HL-60/S4 treated with retinoic acid at 250 ng/mL for 4 days and 3 days (cell line): ENCODE data around the gene PTEN.
"Not testable (repeated sequence)": the region's sequence is repeated elsewhere in the genome, so short reads cannot be mapped to it uniquely, and the experiment has no call there.

Source experiments
- in situ Hi-C: fragments of 300-500 bp; cut with MboI; formaldehyde crosslinking; loops from 2 replicates; pipeline ENCODE4 v1.7.0; 2022; ENCODE audit warnings: low sequenced_read_pairs

PTEN gene

GRCh38 chr10:87867453-87867852 lies 4.0 kb downstream of the PTEN start:
- in situ Hi-C loops: loop anchor here (10.0 to 25.0 kb wide), 2 partner anchors 517 to 670 kb away; no protein-coding TSS in a partner anchor

DNA sequence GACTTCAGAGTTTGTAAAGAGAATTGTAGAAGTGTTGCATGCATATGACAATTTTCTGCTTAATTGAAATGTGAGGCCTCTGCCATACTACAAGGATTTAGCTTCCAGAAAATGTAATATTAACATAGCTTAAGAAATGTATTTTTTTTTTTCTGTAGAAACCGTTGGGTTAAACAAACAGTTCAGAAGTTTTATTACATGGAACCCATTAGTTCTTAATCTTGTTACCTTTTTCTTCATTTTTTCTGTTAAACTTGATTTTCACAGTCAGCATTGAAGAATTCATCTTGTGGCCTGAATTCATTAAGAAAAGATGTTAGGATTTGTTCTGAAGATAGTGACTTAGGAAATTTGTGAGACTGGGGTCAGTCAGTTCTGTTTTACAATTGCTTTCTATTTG lies 4.9 kb downstream of the PTEN start:
- in situ Hi-C loops: loop anchor here (10.0 to 25.0 kb wide), 2 partner anchors 517 to 669 kb away; no protein-coding TSS in a partner anchor

DNA sequence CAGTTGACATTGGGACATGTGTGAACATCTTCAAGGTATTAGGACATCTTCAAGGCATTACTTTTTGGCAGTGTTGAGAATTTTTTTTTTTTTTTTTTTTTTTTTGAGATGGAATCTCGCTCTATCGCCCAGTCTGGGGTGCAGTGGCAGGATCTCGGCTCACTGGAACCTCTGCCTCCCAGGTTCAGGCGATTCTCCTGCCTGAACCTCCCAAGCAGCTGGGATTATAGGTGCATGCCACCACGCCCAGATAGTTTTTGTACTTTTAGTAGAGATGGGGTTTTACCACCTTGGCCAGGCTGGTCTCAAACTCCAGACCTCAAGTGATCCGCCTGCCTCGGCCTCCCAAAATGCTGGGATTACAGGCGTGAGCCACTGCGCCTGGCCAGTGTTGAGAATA lies 5.7 kb downstream of the PTEN start:
- in situ Hi-C loops: loop anchor here (10.0 to 25.0 kb wide), 2 partner anchors 516 to 668 kb away; no protein-coding TSS in a partner anchor

DNA sequence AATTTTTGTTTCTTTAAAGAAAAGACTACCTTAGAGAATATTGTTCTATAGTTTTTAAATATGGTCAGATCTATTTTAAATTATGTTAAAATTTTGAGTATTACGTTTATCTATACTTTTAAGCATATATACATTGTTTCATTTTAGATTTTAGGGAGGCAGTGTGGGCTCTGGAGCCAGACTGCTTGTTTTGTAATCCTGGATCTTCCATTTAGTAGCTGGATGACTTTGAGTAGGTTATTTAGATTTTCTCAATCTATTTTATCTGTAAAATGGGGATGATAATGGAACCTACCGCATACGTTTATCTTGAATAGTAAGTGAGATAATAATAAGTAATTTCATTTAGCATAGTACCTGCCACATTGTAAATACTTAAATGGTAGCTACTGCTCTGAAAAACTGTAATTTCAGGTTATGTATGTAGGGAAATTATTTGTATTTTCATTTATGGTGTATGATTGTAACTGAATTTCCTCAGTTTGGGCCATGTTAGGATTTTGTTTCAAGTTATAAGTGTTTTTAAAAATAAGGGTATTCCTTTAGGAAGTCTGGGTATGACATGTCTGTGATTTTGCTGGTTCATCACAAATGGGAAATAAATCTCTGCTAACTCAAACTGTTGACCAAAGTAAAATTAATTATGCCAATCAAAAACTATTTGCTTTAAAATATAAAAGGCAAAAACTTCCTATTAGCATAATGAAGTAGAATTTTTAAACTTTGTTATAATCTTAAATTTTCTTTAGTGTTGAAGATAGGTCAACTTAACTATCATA lies 6.5 kb downstream of the PTEN start:
- in situ Hi-C loops: loop anchor here (10.0 to 25.0 kb wide), 2 partner anchors 515 to 667 kb away; no protein-coding TSS in a partner anchor

GRCh38 chr10:87872828-87873227 lies 9.4 kb downstream of the PTEN start:
- in situ Hi-C loops: loop anchor here (25.0 kb wide), 1 partner anchor 664 kb away; no protein-coding TSS in a partner anchor

- in situ Hi-C loops: loop anchor here (25.0 kb wide), 1 partner anchor 664 kb away; no protein-coding TSS in a partner anchor
These were observed 10.2 kb downstream of the PTEN start for GRCh38 chr10:87873656-87874055.

GRCh38 chr10:87875929-87876571 lies 12.6 kb downstream of the PTEN start:
- in situ Hi-C loops: no loop called here

DNA sequence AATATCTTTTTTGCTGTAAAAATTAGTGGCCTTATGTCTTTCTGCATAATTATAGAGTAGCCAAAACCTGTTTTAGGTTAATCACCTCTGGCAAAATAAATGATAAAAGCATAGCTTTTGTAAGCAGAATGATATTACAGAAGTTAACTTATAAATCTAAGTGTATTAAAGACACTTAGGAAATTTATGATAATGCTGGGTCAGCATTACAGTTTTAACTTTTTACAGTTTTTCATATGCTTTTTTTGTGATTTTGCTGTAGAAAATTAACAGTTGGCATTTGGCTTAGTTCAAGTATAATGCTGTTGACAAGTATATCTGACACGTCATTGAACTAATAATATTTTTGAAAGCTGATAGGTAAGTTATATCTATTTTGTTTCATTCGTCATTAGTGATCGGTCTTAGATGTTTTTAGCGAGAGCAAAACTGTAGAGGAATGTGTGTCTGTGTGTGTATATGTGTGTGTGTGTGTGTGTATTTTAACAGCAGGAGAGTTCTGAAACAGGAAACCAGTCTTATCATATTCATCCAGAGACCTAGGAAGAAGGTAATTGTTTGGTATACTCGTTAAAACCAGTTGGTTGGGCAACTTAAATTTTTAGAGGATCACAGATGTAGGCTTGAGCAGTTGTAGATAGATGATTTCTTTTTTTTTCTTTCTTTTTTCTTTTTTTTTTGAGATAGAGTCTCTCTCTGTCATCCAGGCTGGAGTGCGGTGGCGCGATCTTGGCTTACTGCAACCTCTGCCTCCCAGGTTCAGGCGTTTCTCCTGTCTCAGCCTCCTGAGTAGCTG lies 15.4 kb downstream of the PTEN start:
- in situ Hi-C loops: no loop called here

GRCh38 chr10:87880336-87880735 lies 16.9 kb downstream of the PTEN start:
- in situ Hi-C loops: no loop called here

- in situ Hi-C loops: not testable (repeated sequence)
These were observed 18.1 kb downstream of the PTEN start for GRCh38 chr10:87881373-87882059.

- in situ Hi-C loops: no loop called here
These were observed 19.3 kb downstream of the PTEN start for GRCh38 chr10:87882555-87883294.

DNA sequence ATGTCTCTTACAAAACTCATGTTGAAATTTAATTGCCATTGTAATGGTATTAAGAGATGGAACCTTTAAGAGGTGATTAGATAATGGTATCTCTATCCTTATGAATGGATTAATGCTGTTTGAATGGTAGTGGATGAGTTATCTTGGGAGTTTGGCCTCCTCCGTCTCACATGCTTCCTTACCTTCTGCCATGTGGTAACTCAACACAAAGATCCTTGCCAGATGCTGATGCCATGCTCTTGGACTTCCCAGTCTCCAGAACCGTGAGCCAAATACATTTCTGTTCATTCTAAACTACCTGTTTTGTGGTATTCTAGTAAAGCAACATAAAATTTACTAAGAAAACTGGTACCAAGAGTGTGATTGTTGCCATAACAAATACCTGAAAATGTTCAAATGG lies 23.2 kb downstream of the PTEN start:
- in situ Hi-C loops: no loop called here

DNA sequence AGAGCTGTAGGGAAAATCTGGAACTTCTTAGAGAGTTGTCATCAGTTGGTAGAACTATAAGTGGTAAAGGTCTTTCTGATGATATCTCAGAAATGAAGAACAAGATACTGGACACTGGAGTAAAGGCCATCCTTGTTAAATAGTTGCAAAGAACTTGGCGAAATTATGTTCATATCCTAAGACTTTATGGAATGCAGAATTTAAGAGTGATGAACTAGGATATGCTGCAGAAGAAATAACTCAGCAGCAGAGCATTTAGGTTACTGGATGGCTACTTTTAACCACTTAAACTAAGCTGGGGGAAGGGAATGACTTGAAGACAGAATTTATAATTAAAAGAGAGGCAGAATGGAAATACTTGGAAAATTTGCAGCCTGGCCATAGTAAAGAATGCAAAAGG lies 23.7 kb downstream of the PTEN start:
- in situ Hi-C loops: no loop called here

DNA sequence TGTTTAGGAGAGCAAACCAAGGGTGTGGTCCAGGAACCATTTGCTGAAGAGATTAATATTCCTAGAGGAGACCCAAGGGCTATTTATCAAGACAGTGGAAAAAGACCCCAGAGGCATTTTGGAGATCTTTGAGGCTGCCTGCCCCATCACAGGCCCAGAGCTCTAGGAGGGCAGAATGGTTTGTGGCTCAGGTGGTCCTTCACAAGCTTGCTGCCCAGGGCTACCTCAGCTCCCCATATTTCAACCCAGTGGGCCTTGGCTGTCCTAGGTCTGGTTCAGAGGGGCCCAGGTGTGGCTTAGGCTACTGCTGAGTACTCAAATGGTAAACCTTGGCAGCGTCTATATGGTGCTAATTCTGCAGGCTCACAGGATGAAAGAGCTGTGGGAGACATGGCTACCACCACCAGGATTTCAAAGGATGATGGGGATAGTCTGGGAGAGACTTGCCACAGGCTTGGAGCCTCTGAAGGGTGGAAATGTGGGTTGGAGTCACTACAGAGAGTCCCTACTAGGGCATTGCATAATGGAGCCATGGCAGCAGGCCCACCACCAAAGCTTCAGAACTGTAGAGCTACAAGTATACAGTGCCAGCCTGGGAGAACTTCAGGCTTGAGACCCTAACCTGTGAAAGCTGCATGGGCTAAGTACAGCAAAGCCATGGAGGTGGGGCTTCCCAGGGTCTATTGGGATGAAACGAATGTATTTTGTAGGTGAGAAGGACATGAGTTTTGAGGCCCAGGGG lies 24.3 kb downstream of the PTEN start:
- in situ Hi-C loops: no loop called here

DNA sequence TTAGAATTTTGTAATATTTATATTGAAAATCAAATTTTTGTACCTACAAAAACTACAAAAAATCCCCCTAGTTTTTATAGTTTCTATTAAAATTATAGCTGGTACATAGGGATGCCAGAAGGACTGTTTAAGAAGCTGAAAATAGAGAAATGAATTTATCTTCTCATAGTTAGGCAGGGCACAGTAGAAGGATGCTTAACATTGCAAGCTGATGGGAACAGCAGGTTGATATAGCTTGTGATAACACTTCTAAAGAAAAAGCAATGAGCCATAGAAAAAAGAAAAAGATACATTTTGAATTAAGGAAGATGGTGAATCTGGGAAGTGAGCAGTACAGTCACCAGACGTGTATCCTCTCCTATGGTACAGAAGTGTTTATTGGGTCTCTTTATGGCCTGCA lies 32.0 kb downstream of the PTEN start:
- in situ Hi-C loops: no loop called here

DNA sequence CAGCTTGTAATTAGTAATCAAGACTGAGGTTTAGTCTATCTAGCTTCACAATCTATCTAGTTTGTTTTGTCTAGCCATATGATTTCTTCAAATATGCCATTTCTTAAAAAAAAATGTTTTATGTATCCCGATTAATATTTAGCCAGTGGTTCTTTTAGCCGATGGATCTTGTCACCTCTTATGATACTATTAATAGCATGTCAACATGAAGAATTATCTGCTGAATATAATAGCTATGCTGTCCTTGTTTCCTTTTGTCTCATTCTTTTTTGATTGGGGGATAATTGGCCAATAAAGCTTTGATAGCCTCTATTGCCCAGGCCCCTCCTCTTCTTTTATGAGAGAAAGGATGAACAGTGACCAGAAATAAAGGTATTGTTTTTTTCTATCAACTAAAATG lies 32.8 kb downstream of the PTEN start:
- in situ Hi-C loops: no loop called here

GRCh38 chr10:87897957-87898356 lies 34.5 kb downstream of the PTEN start:
- in situ Hi-C loops: not testable (repeated sequence)

GRCh38 chr10:87903396-87903795 lies 40.0 kb downstream of the PTEN start:
- in situ Hi-C loops: not testable (repeated sequence)
